Measurements from ENCODE around the gene SERTAD4.
A peak's percentile ranks its signal among the peaks of the same experiment; 100 is the strongest.
"Not testable (repeated sequence)": the region's sequence is repeated elsewhere in the genome, so short reads cannot be mapped to it uniquely, and the experiment has no call there.

SERTAD4 gene

GRCh38 chr1:210264496-210265380 is 32.1 kb downstream of the SERTAD4 start:
- Mint-ChIP-seq H3K36me3 (no peaks in the 10 kb centered on the region), H3K9me3 (no peaks in the 10 kb centered on the region), H3K27me3 (no peaks in the 10 kb centered on the region), H3K4me1 (no peaks in the 10 kb centered on the region), H3K4me3 (no peak overlapping the region), H3K27ac (no peak overlapping the region)

GRCh38 chr1:210265392-210265955 is 32.9 kb downstream of the SERTAD4 start:
- not testable (repeated sequence) for H3K9me3 Mint-ChIP-seq, H3K27ac Mint-ChIP-seq, H3K36me3 Mint-ChIP-seq, H3K4me3 Mint-ChIP-seq, H3K4me1 Mint-ChIP-seq, H3K27me3 Mint-ChIP-seq

GRCh38 chr1:210269981-210270380 is 37.4 kb downstream of the SERTAD4 start:
- peaks cover 1% of the 10 kb centered on the region for H3K27me3 Mint-ChIP-seq
- no peaks in the 10 kb centered on the region for H3K4me1 Mint-ChIP-seq
- H3K27ac Mint-ChIP-seq = no peak overlapping the region
- H3K9me3 Mint-ChIP-seq = no peaks in the 10 kb centered on the region
- H3K4me3 Mint-ChIP-seq = no peak overlapping the region
- H3K36me3 Mint-ChIP-seq = no peaks in the 10 kb centered on the region

GRCh38 chr1:210272666-210273065 is 40.1 kb downstream of the SERTAD4 start:
- H3K4me1 Mint-ChIP-seq = no peaks in the 10 kb centered on the region
- no peak overlapping the region for H3K4me3 Mint-ChIP-seq
- H3K9me3 Mint-ChIP-seq = no peaks in the 10 kb centered on the region
- no peaks in the 10 kb centered on the region for H3K36me3 Mint-ChIP-seq
- peaks cover 3% of the 10 kb centered on the region for H3K27me3 Mint-ChIP-seq
- H3K27ac Mint-ChIP-seq = no peak overlapping the region

- H3K4me3 Mint-ChIP-seq = no peak overlapping the region
- H3K9me3 Mint-ChIP-seq = peaks cover 12% of the 10 kb centered on the region
- no peak overlapping the region for H3K27ac Mint-ChIP-seq
- H3K27me3 Mint-ChIP-seq = peaks cover 13% of the 10 kb centered on the region
- no peaks in the 10 kb centered on the region for H3K4me1 Mint-ChIP-seq
- peaks cover 2% of the 10 kb centered on the region for H3K36me3 Mint-ChIP-seq
These were observed 47.6 kb downstream of the SERTAD4 start for GRCh38 chr1:210280221-210280620.

- H3K4me1 Mint-ChIP-seq = no peaks in the 10 kb centered on the region
- peaks cover 1% of the 10 kb centered on the region for H3K36me3 Mint-ChIP-seq
- H3K27me3 Mint-ChIP-seq = peaks cover 39% of the 10 kb centered on the region
- no peaks in the 10 kb centered on the region for H3K9me3 Mint-ChIP-seq
- H3K27ac Mint-ChIP-seq = no peak overlapping the region
- no peak overlapping the region for H3K4me3 Mint-ChIP-seq
These were observed 55.5 kb downstream of the SERTAD4 start for GRCh38 chr1:210288116-210288515.

GRCh38 chr1:210289248-210289647 is 56.7 kb downstream of the SERTAD4 start:
- Mint-ChIP-seq H3K27ac (no peak overlapping the region), H3K36me3 (peaks cover 1% of the 10 kb centered on the region), H3K27me3 (peaks cover 38% of the 10 kb centered on the region), H3K4me3 (no peak overlapping the region), H3K4me1 (no peaks in the 10 kb centered on the region), H3K9me3 (no peaks in the 10 kb centered on the region)

- H3K4me1 Mint-ChIP-seq = no peaks in the 10 kb centered on the region
- no peaks in the 10 kb centered on the region for H3K9me3 Mint-ChIP-seq
- peaks cover 41% of the 10 kb centered on the region for H3K27me3 Mint-ChIP-seq
- H3K27ac Mint-ChIP-seq = no peak overlapping the region
- peaks cover 1% of the 10 kb centered on the region for H3K36me3 Mint-ChIP-seq
- no peak overlapping the region for H3K4me3 Mint-ChIP-seq
These were observed 58.6 kb downstream of the SERTAD4 start for GRCh38 chr1:210291081-210291764.

- H3K36me3 Mint-ChIP-seq = peaks cover 1% of the 10 kb centered on the region
- H3K4me3 Mint-ChIP-seq = no peak overlapping the region
- no peaks in the 10 kb centered on the region for H3K9me3 Mint-ChIP-seq
- no peaks in the 10 kb centered on the region for H3K4me1 Mint-ChIP-seq
- H3K27ac Mint-ChIP-seq = no peak overlapping the region
- H3K27me3 Mint-ChIP-seq = peaks cover 41% of the 10 kb centered on the region
These were observed 59.2 kb downstream of the SERTAD4 start for GRCh38 chr1:210291786-210292230.

- Mint-ChIP-seq H3K9me3 (no peaks in the 10 kb centered on the region), H3K4me3 (peak overlapping the region; percentile 24), H3K36me3 (peaks cover 1% of the 10 kb centered on the region), H3K27me3 (peaks cover 42% of the 10 kb centered on the region), H3K27ac (no peak overlapping the region), H3K4me1 (no peaks in the 10 kb centered on the region)
These were observed 59.8 kb downstream of the SERTAD4 start for GRCh38 chr1:210292231-210292871.

GRCh38 chr1:210293171-210293607 is 60.6 kb downstream of the SERTAD4 start:
- Mint-ChIP-seq H3K9me3 (no peaks in the 10 kb centered on the region), H3K36me3 (no peaks in the 10 kb centered on the region), H3K27me3 (peaks cover 38% of the 10 kb centered on the region), H3K27ac (no peak overlapping the region), H3K4me3 (no peak overlapping the region), H3K4me1 (no peaks in the 10 kb centered on the region)

GRCh38 chr1:210294999-210295745 is 62.6 kb downstream of the SERTAD4 start:
- Mint-ChIP-seq H3K27me3 (peaks cover 30% of the 10 kb centered on the region), H3K4me1 (no peaks in the 10 kb centered on the region), H3K36me3 (no peaks in the 10 kb centered on the region), H3K9me3 (no peaks in the 10 kb centered on the region), H3K27ac (no peak overlapping the region), H3K4me3 (no peak overlapping the region)

Data from activated naive CD4-positive, alpha-beta T cell treated with anti-CD3 and anti-CD28 coated beads, Interleukin-2, amount 50 U/mL, for 24 hours (primary cell).